Astrocyte of the spinal cord (primary cell): ENCODE data around the gene MBNL1.

Experiments used
- DNase-seq: peaks from one replicate; pipeline ENCODE4 v3.0.0; 2011; ENCODE audit warnings: low read depth, low spot score
- H3K4me3 ChIP-seq: 2 replicates; pipeline ENCODE4 v1.5.1; 2011; ENCODE audit warnings: low read depth, mild to moderate bottlenecking, low read length, moderate library complexity
- in situ Hi-C: cut with HindIII; loops from 2 replicates; pipeline ENCODE4 v1.10.0; 2017; ENCODE audit warnings: low sequenced_read_pairs
- TF ChIP-seq, protein P1 (sequence below): IDR thresholded peaks from 2 replicates; pipeline ENCODE4 v1.5.1; 2012; ENCODE audit warnings: low read depth, mild to moderate bottlenecking, low read length, inconsistent platforms

The MBNL1 gene

GRCh38 chr3:152470893-152471292, 202.2 kb downstream of the MBNL1 start:
- TF ChIP-seq, protein P1, sequence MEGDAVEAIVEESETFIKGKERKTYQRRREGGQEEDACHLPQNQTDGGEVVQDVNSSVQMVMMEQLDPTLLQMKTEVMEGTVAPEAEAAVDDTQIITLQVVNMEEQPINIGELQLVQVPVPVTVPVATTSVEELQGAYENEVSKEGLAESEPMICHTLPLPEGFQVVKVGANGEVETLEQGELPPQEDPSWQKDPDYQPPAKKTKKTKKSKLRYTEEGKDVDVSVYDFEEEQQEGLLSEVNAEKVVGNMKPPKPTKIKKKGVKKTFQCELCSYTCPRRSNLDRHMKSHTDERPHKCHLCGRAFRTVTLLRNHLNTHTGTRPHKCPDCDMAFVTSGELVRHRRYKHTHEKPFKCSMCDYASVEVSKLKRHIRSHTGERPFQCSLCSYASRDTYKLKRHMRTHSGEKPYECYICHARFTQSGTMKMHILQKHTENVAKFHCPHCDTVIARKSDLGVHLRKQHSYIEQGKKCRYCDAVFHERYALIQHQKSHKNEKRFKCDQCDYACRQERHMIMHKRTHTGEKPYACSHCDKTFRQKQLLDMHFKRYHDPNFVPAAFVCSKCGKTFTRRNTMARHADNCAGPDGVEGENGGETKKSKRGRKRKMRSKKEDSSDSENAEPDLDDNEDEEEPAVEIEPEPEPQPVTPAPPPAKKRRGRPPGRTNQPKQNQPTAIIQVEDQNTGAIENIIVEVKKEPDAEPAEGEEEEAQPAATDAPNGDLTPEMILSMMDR, result no peak
- no peak overlapping the region for H3K4me3 ChIP-seq
- no peak for DNase-seq
- in situ Hi-C loops, result no loop called here

DNA sequence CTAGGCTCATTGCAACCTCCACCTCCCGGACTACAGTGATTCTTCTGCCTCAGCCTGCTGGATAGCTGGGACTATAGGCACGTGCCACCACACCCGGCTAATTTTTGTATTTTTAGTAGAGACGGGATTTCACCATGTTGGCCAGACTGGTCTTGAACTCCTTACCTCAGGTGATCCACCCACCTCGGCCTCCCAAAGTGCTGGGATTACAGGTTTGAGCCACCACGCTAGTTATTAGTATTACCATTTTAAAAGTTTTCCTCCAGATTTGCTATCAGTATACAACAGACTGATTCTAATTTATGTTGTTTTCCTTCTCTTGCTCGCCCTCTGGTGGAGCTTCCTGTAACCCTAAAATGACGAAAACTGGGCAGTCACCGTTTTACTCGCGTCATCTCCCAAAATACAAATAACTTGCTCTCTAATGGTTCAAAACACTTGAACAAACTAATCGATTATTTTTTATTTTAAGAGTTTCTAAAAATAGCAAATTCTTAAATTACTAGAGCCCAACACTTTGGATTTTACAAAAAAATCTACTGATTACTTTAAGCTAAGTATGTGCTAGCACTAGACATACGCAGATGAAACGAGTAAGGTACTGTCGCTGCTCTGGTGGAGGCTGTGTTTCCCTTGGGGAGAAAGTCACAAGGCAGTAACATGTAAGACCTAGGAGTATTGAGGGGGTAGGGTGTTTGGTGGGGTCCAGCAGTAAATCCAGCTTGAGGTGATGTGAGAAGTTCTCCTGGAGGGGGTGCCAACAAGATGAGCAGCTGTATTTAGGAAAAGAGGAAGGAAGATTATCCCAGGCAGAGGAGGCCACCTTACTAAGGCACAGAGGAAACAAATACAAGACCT, 203.3 kb downstream of the MBNL1 start:
- TF ChIP-seq, protein P1, result peak; percentile 72
- H3K4me3 ChIP-seq, result no peak overlapping the region
- DNase-seq, result peak; percentile 63
- in situ Hi-C loops, result no loop called here

- TF ChIP-seq, protein P1, result no peak
- no peak for DNase-seq
- H3K4me3 ChIP-seq, result no peak overlapping the region
- in situ Hi-C loops, result no loop called here
These were observed 203.9 kb downstream of the MBNL1 start for GRCh38 chr3:152472672-152472954.

DNA sequence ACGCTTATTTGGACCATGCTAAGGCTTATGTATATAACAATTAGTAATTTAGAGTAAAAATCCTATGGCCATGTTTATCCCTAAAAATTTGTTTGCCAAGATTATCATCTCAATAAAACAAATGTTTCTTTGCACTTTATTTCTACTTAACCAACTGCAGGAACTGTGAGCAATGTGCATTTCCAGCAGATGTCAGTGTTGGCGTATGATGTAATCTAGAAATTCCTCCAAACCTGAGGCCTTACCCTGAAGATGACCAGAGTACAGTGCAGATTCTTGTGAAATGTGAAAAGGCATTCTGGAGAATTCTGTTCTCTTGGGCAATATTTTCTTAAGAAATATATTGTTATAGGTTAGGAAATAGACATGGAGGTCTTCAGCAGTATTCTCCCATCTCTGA, 205.9 kb downstream of the MBNL1 start:
- in situ Hi-C loops, result no loop called here
- DNase-seq, result peak; percentile 71

DNA sequence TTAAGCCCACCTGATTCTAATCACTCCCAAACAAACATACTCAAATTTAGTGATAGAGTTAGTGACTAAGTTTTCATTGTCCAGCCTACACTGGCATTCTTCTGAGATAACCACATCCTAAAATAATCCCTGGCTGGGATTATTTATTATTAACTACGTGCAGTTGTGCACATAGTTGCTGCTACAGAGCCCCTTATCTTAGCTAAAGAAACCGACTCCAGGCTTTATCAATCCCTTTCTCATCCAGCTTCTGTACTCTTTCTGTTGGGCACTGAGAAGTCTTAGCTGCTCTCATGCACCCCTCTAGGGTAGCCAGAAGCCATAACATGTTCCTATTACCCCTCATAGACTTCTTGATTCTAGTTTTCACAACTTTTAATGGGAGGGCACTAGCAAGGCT, 208.7 kb downstream of the MBNL1 start:
- in situ Hi-C loops, result no loop called here
- DNase-seq, result no peak
- TF ChIP-seq, protein P1, result no peak

More for the DNA sequence above, 205.9 kb downstream of the MBNL1 start:
- H3K4me3 ChIP-seq, result no peak overlapping the region
- TF ChIP-seq, protein P1, result peak; percentile 70

DNA sequence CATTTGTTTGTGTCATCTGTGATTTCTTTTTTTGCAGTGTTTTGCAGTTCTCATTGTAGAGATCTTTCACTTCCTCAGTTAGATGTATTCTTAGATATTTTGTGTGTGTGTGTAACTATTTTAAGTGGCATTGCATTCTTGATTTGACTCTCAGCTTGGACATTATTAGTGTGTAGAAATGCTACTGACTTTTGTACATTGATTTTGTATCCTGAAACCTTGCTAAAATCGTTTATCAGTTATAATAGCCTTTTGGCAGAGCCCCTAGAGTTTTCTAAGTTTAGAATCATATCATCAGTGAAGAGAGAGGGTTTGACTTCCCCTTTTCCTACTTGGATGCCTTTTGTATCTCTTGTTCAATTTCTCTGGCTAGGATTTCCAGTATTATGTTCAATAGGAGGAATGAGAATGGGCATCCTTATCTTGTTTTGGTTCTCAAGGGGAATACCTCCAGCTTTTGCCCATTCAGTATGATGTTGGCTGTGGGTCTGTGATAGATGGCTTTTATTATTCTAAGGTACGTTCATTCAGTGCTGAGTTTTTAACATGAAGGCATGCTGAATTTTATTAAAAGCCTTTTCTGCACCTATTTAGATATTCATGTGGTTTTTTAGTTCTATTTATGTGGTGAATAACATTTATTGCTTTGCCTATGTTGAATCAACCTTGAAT, 211.7 kb downstream of the MBNL1 start:
- in situ Hi-C loops, result no loop called here
- DNase-seq, result no peak
- no peak overlapping the region for H3K4me3 ChIP-seq
- TF ChIP-seq, protein P1, result no peak

More for the DNA sequence above, 208.7 kb downstream of the MBNL1 start:
- no peak overlapping the region for H3K4me3 ChIP-seq
